Cardiac muscle cell (in vitro differentiated cells and primary cell): ENCODE data around the gene MAN2C1. TPM values are rescaled to one million over a fixed set of nuclear protein-coding genes. Genes with fewer than 3 reads are reported as not detected.
A peak's percentile ranks its signal among the peaks of the same experiment; 100 is the strongest.
"Not testable (repeated sequence)": the region's sequence is repeated elsewhere in the genome, so short reads cannot be mapped to it uniquely, and the experiment has no call there.

ENCODE experiments used
- DNase-seq, 2 donors: peaks; one replicate each; pipeline versions ENCODE4 v3.0.0 to v3.0.0-alpha.2; 2010 to 2017; ENCODE audit warnings: low read depth in 1 of 2, low spot score in 1 of 2
- H3K27ac ChIP-seq: fragments of 200-600 bp; sonication (generic); 2 replicates; pipeline ENCODE4 v1.5.1; 2016
- H3K27me3 ChIP-seq: fragments of 200-600 bp; sonication (generic); 2 replicates; pipeline ENCODE4 v1.6.0; 2016; ENCODE audit warnings: control low read depth
- H3K36me3 ChIP-seq: fragments of 200-600 bp; sonication (generic); 2 replicates; pipeline ENCODE4 v1.5.1; 2016; ENCODE audit warnings: control low read depth
- H3K4me1 ChIP-seq: fragments of 200-600 bp; sonication (generic); 2 replicates; pipeline ENCODE4 v1.8.1; 2017; ENCODE audit warnings: low read depth, mild to moderate bottlenecking, mixed run types
- H3K4me3 ChIP-seq: fragments of 200-600 bp; sonication (generic); 2 replicates; pipeline ENCODE4 v1.5.1; 2016; ENCODE audit warnings: mild to moderate bottlenecking
- H3K9me3 ChIP-seq: fragments of 200-600 bp; sonication (generic); 2 replicates; pipeline ENCODE4 v1.5.1; 2017; ENCODE audit warnings: low read depth, mild to moderate bottlenecking, control low read depth
- polyA plus RNA-seq: library from polyadenylated mRNA; unstranded; fragments of >200 nt; fragmentation: Nextera tagmentation; extraction: Ambion mirVana; gene quantifications from 2 replicates; pipeline ENCODE4 v1.2.1, GENCODE V29; 2016
- total RNA-seq: library from RNA; depleted of rRNA; stranded (reverse); fragments of >200 nt; gene quantifications from 2 replicates; pipeline ENCODE4 v1.2.3, GENCODE V29; 2016
- TF ChIP-seq, protein P1 (sequence below): IDR thresholded peaks from 2 replicates; pipeline ENCODE4 v1.5.1; 2012; ENCODE audit warnings: low read depth, mild to moderate bottlenecking, low read length

Gene MAN2C1
- total and polyA plus RNA-seq, 2 experiments from 2014 or later: 157 to 244 TPM

DNA sequence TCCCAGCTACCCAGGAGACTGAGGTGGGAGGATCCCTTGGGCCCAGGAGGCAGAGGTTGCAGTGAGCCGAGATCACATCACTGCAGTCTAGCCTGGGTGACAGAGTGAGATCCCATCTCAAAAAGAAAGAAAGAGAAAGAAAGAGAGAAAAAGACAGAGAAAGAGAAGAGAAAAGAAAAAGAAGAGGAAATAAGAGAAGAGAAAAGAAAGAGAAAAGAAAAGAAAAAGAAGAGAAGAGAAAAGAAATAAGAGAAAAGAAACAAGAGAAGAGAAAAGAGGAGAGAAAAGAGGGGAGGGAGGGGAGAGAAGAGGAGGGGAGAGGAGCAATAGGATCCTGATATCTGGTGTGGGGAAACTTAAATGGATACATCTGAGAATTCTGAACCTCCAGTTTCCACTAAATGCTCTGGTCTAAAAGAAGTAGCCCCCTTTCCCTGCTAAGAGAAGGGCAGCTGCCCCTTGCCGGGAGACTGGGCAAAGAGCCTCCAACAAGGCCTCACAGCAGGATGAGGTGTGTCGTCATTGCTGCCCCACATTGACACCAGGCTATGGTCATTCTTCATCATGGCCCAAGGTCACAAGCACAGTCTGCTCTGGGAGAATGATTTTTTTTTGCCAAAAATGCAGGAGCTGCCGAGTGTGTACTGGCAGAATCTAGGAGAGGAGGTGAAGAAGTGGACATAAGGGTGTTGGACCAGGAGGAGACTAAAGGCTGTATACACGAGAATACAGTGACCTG lies 53.7 kb downstream of the MAN2C1 start:
- no peak for DNase-seq
- peaks cover 9% of the 10 kb centered on the region for H3K27me3 ChIP-seq
- H3K9me3 ChIP-seq: no peaks in the 10 kb centered on the region
- no peak overlapping the region for H3K4me3 ChIP-seq
- H3K4me1 ChIP-seq: no peaks in the 10 kb centered on the region
- no peak overlapping the region for H3K27ac ChIP-seq
- TF ChIP-seq, protein P1, sequence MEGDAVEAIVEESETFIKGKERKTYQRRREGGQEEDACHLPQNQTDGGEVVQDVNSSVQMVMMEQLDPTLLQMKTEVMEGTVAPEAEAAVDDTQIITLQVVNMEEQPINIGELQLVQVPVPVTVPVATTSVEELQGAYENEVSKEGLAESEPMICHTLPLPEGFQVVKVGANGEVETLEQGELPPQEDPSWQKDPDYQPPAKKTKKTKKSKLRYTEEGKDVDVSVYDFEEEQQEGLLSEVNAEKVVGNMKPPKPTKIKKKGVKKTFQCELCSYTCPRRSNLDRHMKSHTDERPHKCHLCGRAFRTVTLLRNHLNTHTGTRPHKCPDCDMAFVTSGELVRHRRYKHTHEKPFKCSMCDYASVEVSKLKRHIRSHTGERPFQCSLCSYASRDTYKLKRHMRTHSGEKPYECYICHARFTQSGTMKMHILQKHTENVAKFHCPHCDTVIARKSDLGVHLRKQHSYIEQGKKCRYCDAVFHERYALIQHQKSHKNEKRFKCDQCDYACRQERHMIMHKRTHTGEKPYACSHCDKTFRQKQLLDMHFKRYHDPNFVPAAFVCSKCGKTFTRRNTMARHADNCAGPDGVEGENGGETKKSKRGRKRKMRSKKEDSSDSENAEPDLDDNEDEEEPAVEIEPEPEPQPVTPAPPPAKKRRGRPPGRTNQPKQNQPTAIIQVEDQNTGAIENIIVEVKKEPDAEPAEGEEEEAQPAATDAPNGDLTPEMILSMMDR: no peak
- no peaks in the 10 kb centered on the region for H3K36me3 ChIP-seq

DNA sequence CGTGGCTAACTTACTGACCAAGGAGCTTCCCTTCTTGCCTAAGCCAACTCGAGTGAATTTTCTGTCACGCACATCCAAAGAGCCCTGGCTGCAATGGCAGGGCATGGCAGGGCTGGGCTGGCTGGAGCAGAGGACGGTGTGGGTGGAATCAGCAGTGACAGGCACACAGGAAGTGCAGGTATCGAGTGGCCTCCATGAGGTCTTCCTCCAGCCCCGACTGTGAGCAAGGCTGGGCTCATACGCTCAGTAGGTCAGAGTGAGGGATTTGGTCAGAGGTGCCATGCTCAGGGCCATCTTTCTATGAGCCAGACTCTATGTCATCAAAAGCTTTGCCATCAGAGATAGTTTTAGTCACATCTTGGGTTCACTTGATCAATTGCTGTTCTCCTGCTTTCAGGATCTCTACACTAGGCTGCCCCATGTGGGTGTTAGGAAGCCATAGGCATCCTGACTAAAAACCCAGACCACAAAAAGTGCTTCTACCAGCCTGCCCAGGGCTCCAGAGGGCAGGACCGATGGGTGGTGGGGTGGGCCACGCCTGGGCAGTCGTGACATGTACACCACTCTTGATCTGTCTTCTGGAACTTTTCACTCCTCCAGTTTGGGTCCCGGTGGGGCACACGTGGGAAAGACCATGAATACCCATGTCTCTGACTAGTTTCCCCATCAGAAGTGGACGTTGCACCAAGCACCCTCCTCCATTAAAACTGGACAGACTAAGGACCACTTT lies 55.1 kb downstream of the MAN2C1 start:
- DNase-seq: no peak
- H3K4me3 ChIP-seq: no peak overlapping the region
- H3K27me3 ChIP-seq: peaks cover 20% of the 10 kb centered on the region
- H3K4me1 ChIP-seq: no peaks in the 10 kb centered on the region
- TF ChIP-seq, protein P1: no peak
- H3K9me3 ChIP-seq: no peaks in the 10 kb centered on the region
- H3K27ac ChIP-seq: no peak overlapping the region
- H3K36me3 ChIP-seq: no peaks in the 10 kb centered on the region

DNA sequence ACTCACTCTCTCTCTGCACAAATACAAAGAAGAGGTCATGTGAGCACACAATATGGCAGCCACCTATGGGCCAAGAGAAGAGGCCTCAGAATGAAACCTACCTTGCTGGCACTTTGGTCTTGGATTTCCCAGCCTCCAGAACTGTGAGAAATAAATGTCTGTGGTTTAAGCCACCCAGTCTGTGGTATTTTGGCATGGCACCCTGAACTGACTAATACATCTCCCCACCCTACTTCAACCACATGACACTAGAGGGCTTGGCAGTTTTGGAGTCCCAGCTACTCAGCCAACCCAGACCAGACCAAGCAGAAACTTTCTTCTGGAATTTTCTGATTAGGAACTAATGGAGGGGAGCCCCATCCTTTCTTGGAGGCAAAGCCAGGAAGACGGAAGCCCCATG lies 55.9 kb downstream of the MAN2C1 start:
- not testable (repeated sequence) for H3K36me3 ChIP-seq, H3K4me1 ChIP-seq
- peaks cover 25% of the 10 kb centered on the region for H3K27me3 ChIP-seq

DNA sequence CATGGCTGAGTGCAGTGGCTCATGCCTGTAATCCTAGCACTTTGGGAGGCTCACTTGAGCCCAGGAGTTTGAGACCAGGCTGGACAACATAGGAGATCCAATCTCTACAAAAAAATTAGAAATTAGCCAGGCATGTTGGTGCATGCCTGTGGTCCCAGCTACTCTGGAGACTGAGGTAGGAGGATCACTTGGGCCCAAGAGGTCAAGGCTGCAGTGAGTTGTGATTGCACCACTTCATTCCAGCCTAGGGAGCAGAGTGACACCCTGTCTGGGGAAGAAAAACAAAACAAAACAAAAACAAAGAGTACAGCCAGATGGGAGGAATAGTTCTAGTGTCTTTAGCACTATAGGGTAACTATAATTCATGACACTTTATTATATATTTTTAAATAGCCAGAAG lies 58.7 kb downstream of the MAN2C1 start:
- no peak overlapping the region for H3K4me3 ChIP-seq
- DNase-seq: peak in 1 of 2 donors; percentile 12
- peaks cover 27% of the 10 kb centered on the region for H3K27me3 ChIP-seq
- H3K9me3 ChIP-seq: no peaks in the 10 kb centered on the region
- H3K36me3 ChIP-seq: no peaks in the 10 kb centered on the region
- H3K27ac ChIP-seq: no peak overlapping the region
- H3K4me1 ChIP-seq: no peaks in the 10 kb centered on the region
- TF ChIP-seq, protein P1: no peak

More for the DNA sequence above, 55.9 kb downstream of the MAN2C1 start:
- H3K4me3 ChIP-seq, H3K9me3 ChIP-seq, H3K27ac ChIP-seq: not testable (repeated sequence)
- DNase-seq: peak in 1 of 2 donors; percentile 20

DNA sequence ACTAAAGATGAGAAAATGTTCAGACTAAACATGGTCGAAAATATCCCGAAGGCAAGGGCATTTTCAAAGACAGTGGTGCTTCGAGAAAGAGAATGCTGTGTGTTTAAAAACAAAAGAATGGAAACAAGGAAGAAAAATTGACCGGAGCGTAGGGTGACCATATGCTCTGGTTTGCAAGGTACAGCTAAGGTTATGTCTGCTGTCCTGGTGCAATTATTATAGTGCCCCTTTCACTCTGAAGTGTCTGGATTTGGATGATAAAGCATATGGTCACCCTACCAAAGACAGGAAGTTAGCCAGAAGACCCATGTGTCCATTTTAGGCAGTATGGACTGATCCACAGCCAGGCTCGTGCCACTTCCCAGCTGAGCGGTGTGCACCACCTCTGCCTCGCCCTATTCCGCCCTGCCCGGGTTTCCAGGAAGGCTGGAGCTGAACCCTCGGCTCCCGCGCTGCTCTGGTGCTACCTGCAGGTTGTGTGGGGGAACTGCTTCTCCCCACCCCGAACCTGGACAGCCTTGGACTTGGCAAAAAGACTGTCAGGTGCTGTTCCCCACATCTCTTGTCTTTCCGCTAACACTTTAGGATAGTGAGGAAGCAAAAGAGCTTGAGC lies 60.5 kb downstream of the MAN2C1 start:
- Histone ChIP-seq H3K4me3 (no peak overlapping the region), H3K9me3 (no peaks in the 10 kb centered on the region), H3K27ac (no peak overlapping the region), H3K36me3 (no peaks in the 10 kb centered on the region), H3K27me3 (peaks cover 27% of the 10 kb centered on the region), H3K4me1 (no peaks in the 10 kb centered on the region)
- TF ChIP-seq, protein P1: peak; percentile 42
- peak; percentile 26 to 57 for DNase-seq

DNA sequence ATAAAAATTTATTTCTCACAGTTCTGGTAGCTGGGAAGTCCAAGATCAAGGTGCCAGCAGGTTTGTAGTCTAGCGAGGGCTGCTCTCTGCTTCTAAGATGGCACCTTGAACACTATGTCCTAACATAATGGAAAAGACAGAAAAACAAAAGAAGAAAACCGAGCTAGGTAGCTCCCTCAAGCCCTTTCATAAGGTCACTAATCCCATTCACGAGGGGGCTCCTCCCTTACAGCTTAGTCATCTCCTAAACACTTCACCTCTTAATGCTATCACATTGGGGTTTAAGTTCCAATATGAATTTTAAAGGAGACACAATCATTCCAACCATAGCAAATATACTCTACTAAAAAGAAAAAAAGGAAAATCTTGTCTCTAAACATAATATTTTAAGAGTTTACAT lies 62.2 kb downstream of the MAN2C1 start:
- H3K36me3 ChIP-seq: no peaks in the 10 kb centered on the region
- no peak overlapping the region for H3K4me3 ChIP-seq
- H3K9me3 ChIP-seq: no peaks in the 10 kb centered on the region
- peaks cover 26% of the 10 kb centered on the region for H3K27me3 ChIP-seq
- no peaks in the 10 kb centered on the region for H3K4me1 ChIP-seq
- DNase-seq: no peak
- TF ChIP-seq, protein P1: no peak
- H3K27ac ChIP-seq: no peak overlapping the region
